ENCODE measurements around the gene PCSK9. TPM values are rescaled to one million over a fixed set of nuclear protein-coding genes. Genes with fewer than 3 reads are reported as not detected.

Gene PCSK9
- total RNA-seq, 1 donor from 2014 or later, result 1.1 TPM

DNA sequence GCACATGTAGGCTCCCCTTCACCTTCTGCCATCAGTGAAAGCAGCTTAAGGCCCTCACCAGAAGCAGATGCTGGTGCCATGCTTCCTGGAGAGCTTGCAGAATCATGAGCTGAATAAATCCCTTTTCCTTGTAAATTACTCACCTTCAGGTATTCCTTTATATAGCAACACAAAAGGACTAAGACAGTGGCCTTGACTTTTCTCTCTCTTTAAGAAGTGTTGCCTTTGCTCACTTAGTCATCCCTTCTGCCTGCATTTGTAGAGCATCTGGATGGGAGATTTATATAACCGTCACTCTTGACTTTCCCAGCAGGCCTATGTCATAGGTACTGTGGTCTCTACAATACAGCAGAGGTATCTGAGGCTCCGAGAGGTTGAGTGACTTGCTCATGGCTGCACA lies 3.7 kb downstream of the PCSK9 start:
- H3K4me3 ChIP-seq (ENCODE audit: low read depth, low read length), result no peak overlapping the region
- TF ChIP-seq, protein P1, sequence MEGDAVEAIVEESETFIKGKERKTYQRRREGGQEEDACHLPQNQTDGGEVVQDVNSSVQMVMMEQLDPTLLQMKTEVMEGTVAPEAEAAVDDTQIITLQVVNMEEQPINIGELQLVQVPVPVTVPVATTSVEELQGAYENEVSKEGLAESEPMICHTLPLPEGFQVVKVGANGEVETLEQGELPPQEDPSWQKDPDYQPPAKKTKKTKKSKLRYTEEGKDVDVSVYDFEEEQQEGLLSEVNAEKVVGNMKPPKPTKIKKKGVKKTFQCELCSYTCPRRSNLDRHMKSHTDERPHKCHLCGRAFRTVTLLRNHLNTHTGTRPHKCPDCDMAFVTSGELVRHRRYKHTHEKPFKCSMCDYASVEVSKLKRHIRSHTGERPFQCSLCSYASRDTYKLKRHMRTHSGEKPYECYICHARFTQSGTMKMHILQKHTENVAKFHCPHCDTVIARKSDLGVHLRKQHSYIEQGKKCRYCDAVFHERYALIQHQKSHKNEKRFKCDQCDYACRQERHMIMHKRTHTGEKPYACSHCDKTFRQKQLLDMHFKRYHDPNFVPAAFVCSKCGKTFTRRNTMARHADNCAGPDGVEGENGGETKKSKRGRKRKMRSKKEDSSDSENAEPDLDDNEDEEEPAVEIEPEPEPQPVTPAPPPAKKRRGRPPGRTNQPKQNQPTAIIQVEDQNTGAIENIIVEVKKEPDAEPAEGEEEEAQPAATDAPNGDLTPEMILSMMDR (conservative IDR thresholded peaks at IDR 0.05; ENCODE audit: low read depth, low read length), result no peak

DNA sequence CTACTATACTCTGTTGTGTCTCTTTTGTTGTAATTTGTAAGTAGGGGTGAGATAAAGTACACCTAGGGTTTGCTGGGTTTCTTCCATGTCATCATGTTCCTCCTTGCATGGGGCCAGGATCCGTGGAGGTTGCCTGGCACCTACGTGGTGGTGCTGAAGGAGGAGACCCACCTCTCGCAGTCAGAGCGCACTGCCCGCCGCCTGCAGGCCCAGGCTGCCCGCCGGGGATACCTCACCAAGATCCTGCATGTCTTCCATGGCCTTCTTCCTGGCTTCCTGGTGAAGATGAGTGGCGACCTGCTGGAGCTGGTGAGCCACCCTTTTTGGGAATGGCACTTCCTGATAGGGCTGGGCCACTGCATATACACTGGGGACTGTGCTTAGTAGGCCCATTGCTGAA lies 4.4 kb downstream of the PCSK9 start:
- TF ChIP-seq, protein P1 (conservative IDR thresholded peaks at IDR 0.05; ENCODE audit: low read depth, low read length), result no peak
- no peak overlapping the region for H3K4me3 ChIP-seq (ENCODE audit: low read depth, low read length)
- no peak for DNase-seq (ENCODE audit: low read depth)

More for the DNA sequence above, 3.7 kb downstream of the PCSK9 start:
- no peak for DNase-seq (ENCODE audit: low read depth)

DNA sequence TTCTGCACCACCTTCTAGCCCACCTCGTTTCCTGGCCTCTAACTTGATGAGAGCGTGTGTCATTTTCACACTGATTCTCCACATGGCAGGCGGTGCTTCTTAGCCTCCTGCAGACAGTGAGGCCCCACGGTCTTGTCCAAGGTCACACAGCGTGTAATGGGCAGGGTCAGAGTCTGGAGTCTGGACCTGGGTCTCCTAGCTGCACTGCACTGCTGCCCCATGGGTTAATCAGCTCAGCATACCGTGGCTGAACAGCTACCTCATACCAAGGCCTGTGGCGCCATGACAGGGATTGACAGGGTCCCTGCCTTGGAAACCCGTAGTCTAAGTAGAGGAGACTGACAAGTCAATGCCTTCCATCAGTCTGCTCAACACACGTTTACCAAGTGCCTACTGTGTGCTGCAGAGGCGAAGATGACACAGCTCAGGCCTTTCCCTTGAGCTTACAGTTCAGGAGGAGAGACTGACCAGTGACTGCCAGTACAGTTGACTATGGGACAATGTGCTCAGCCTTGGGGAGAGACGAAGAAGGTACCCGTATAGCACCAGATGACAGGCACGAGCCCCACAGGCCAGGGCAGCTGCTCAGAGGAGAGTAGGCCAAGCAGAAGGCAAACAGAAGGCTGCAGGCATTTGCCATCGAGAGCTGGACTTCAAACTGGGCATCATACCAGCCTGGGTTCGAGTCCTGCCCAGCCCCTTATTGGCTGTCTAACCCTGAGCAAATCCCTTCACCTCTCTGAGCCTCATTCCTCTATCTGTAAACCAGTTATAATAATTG lies 5.5 kb downstream of the PCSK9 start:
- no peak overlapping the region for H3K4me3 ChIP-seq (ENCODE audit: low read depth, low read length)
- DNase-seq (ENCODE audit: low read depth), result no peak
- TF ChIP-seq, protein P1 (conservative IDR thresholded peaks at IDR 0.05; ENCODE audit: low read depth, low read length), result no peak

DNA sequence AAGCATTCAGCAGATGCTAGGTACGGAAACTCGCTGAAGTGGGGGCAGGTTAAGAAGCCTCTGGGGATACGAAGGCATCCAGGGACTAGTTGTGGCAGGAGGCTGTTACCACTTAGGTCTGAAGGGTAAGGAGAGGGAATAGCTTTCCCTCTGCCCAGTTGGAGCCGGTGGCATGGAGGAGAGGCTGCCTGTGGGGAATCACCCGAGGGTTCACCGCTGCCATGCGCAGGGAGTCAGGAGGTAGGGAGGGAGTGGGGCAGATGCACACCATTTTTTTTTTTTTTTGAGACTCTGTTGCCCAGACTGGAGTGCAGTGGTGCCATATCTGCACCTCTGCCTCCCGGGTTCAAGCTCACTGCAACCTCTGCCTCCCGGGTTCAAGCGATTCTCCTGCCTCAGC lies 6.1 kb downstream of the PCSK9 start:
- no peak overlapping the region for H3K4me3 ChIP-seq (ENCODE audit: low read depth, low read length)
- no peak for DNase-seq (ENCODE audit: low read depth)
- TF ChIP-seq, protein P1 (conservative IDR thresholded peaks at IDR 0.05; ENCODE audit: low read depth, low read length), result no peak

DNA sequence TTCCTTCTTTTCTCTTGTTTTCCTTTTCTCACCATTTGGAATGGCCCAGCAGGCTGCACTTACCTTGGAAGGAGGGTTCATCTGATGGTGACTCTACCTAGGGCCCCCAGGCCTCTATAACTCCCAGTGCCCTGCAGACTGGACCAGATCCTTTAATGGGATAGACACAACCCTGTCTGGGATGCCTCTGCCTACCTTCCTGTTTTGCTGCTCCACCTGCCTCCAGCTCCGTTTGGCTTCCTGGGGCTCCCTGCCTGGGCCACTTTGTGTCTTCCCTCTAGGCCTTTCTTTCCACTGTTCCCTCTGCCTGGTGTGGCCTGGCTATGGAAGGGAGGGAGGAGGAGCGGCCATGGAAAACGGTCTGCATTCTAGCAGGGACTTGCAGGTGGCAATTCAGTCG lies 7.5 kb downstream of the PCSK9 start:
- TF ChIP-seq, protein P1 (conservative IDR thresholded peaks at IDR 0.05; ENCODE audit: low read depth, low read length), result no peak
- no peak overlapping the region for H3K4me3 ChIP-seq (ENCODE audit: low read depth, low read length)
- no peak for DNase-seq (ENCODE audit: low read depth)

DNA sequence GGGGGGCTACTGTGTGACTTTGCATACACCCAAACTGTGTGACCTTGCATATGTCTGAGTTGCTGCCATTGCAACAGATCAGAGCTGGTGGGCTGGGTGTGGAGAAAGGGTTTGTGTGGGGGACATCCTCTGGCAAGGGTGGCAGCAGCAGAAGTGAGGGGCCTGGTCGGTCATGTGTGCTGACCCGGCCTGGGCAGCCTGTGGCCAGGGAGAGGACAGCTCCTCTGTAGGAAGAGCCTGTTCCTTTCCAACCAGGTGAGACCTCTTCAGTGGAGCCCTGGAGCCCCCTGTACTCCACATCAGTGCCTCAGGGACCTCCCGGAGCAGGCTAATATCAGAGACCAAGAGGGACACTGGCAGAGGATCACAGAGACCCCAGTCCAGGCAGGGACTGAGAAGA lies 8.3 kb downstream of the PCSK9 start:
- no peak for DNase-seq (ENCODE audit: low read depth)
- TF ChIP-seq, protein P1 (conservative IDR thresholded peaks at IDR 0.05; ENCODE audit: low read depth, low read length), result no peak
- no peak overlapping the region for H3K4me3 ChIP-seq (ENCODE audit: low read depth, low read length)
